ENCODE results near the gene AGAP1.

DNA sequence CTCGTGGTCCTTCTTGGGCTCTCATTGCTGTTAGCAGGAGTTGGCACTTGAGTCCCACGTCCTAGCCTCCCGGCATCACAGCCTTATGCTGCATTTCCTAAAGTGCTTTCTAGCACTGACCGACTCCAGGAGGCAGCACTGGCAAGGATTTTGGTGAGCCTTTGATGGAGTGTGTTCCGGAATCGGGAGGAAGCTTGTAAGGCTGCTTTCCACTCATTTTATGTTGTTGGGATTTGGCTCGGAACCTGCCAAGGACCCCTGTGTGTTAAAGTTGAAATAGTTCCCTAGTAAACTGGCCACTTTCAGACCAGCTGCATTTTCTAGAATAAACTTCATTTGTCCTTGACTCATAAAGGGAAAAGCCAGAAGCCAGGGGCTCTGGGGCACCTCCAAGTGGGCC, 88.9 kb downstream of the AGAP1 start:
- TF ChIP-seq, protein P1, sequence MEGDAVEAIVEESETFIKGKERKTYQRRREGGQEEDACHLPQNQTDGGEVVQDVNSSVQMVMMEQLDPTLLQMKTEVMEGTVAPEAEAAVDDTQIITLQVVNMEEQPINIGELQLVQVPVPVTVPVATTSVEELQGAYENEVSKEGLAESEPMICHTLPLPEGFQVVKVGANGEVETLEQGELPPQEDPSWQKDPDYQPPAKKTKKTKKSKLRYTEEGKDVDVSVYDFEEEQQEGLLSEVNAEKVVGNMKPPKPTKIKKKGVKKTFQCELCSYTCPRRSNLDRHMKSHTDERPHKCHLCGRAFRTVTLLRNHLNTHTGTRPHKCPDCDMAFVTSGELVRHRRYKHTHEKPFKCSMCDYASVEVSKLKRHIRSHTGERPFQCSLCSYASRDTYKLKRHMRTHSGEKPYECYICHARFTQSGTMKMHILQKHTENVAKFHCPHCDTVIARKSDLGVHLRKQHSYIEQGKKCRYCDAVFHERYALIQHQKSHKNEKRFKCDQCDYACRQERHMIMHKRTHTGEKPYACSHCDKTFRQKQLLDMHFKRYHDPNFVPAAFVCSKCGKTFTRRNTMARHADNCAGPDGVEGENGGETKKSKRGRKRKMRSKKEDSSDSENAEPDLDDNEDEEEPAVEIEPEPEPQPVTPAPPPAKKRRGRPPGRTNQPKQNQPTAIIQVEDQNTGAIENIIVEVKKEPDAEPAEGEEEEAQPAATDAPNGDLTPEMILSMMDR (IDR thresholded peaks at IDR 0.05 in 8 of 11, conservative IDR thresholded peaks at IDR 0.05 in 3 of 11) = no peak
- no peak for TF ChIP-seq POLR2AphosphoS5 (IDR thresholded peaks at IDR 0.05)

Data from spleen (tissue), 7 donors.